ENCODE measurements around the gene OCRL. TPM values are rescaled to one million over a fixed set of nuclear protein-coding genes. Genes with fewer than 3 reads are reported as not detected.

The OCRL gene
- total RNA-seq = 20.9 and 21.7 TPM in 2 replicates

DNA sequence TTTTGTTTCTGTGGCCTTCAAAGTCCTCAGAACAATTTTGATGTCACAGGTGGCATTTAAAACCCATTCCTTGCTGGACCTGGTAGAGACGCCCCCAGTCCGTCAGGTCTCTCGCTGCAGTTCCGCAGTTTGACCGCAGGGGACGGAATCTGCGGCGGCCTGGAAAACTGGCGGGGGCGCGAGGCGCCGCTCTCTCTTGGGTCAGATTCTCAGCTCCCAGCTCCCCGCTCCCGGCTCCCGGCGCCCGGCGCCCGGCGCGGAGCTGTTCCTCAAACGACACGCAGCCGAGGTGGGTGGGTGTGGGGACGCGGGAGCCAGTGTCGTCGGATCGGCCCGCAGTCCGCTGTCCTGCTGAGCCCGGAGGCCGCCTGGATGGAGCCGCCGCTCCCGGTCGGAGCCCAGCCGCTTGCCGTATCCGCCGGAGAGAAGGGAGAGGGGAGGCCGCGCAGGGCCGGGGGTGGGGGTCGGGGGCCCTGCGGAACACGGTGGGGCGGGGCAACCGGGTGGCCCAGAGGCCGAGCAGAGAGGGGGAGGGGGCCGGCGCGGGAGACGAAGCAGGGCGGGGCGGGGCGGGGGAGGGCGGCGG is at the start of gene OCRL:
TSS of gene OCRL (plus strand) at position 192 of the 586 bp plus-strand sequence. CDS start at position 373, 181 bp downstream.

DNA sequence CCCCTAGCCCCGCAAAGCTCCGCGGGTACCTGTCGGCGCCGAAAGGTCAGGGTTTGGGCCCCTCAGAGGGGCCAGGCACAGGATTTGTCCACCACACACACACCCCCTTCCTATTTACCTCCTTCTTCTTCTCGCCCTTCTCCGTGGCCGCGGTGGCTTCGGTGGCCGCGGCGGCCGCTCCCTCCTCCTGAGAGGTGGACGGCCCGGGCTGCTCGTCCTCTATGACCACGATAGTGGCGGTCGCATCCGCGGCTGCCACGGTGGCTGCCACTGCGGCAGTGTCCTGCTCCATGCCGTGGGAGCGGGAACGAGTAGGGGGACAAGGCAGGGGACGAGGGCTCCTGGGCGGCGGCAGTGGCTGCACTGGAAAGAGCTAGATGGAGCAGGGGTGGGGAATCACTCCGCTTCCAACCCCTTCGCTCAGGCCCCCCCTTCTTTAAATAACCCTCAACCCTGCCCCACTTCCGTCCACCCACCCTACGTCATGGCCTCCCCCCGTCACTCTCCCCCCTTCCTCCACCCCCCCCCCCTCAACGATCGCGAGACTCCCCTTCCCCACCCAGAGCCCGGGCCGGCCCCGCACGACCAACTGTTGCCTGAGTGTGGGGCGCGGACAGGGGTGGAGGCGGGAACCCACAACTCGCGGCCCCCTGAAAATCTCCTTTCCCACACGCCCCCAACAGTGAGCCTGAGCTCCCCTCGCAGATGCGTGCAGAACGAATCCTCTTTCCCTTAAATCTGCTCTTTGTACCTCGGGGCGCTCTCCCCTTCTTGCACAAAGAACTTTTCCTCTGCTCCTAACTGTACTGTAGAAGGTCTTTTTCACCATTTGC is 16.8 kb upstream of the OCRL start, which contains the start of gene SMARCA1:
TSS of gene SMARCA1 (minus strand) at position 412 of the 833 bp plus-strand sequence. CDS start at position 292, 120 bp downstream.

Other genes with a start within 250 kb of the OCRL start
- gene SMARCA1, start 16.8 kb upstream of the OCRL start, total RNA-seq = 47.9 and 64.0 TPM in 2 replicates
- 8.8 and 14.9 TPM in 2 replicates for gene APLN, start 114.7 kb downstream of the OCRL start, total RNA-seq
- gene XPNPEP2, start 198.7 kb downstream of the OCRL start, total RNA-seq = under 0.01 TPM in 1 of 2 replicates, not detected in the other
- gene SASH3, start 239.7 kb downstream of the OCRL start, total RNA-seq = not detected in 2 replicates